OCI-LY3 (cell line): ENCODE results near the gene ZNF423.

Source experiments
- H2AFZ ChIP-seq: fragments of 200-600, 300-600 bp; shearing (Covaris generic); 2 replicates; pipeline ENCODE4 v1.6.0; 2014; ENCODE audit warnings: antibody characterized with exemption, low read depth, low read length
- H3K27ac ChIP-seq: fragments of 200-600, 300-600 bp; sonication (generic); 2 replicates; pipeline ENCODE4 v1.5.1; 2014; ENCODE audit warnings: mild to moderate bottlenecking, low read length, moderate library complexity, mixed read lengths
- H3K27me3 ChIP-seq: fragments of 200-600, 300-600 bp; sonication (generic); 2 replicates; pipeline ENCODE4 v1.6.1; 2014; ENCODE audit warnings: low read depth, low read length, mixed read lengths
- H3K36me3 ChIP-seq: fragments of 200-600, 300-600 bp; sonication (generic); replicated peaks from 2 replicates; pipeline ENCODE3; 2014; ENCODE audit warnings: low read depth, low read length, mixed read lengths
- H3K4me1 ChIP-seq: fragments of 300-600, 200-600 bp; sonication (generic); 2 replicates; pipeline ENCODE4 v1.6.1; 2014; ENCODE audit warnings: low read length, mixed read lengths
- H3K4me2 ChIP-seq: fragments of 200-600, 300-600 bp; sonication (generic); 2 replicates; pipeline ENCODE4 v1.6.1; 2014; ENCODE audit warnings: low read length, mixed read lengths
- H3K4me3 ChIP-seq: fragments of 300-600, 200-600 bp; sonication (generic); 2 replicates; pipeline ENCODE4 v1.5.1; 2014; ENCODE audit warnings: antibody characterized with exemption, mild to moderate bottlenecking, low read length, moderate library complexity
- H3K79me2 ChIP-seq: fragments of 300-600, 200-600 bp; shearing (Covaris generic); 2 replicates; pipeline ENCODE4 v1.6.1; 2014; ENCODE audit warnings: mild to moderate bottlenecking, low read length, mixed read lengths
- H3K9ac ChIP-seq: fragments of 300-600, 200-600 bp; shearing (Covaris generic); 2 replicates; pipeline ENCODE4 v1.6.0; 2014; ENCODE audit warnings: mild to moderate bottlenecking, low read length, moderate library complexity
- H3K9me3 ChIP-seq: fragments of 200-600, 300-600 bp; shearing (Covaris generic); 2 replicates; pipeline ENCODE4 v1.6.1; 2014; ENCODE audit warnings: low read length, mixed read lengths; ENCODE audit not compliant: insufficient read depth
- H4K20me1 ChIP-seq: fragments of 200-600, 300-600 bp; sonication (generic); 2 replicates; pipeline ENCODE4 v1.6.1; 2016; ENCODE audit warnings: low read length, mixed read lengths; ENCODE audit not compliant: insufficient read depth
- EZH2phosphoT487 ChIP-seq: fragments of 200-600 bp; shearing (Covaris generic); IDR thresholded peaks from 2 replicates; pipeline ENCODE4 v1.6.1; 2018; ENCODE audit warnings: antibody characterized with exemption, mixed run types, low read depth
- TF ChIP-seq, protein P1 (sequence below): fragments of 200-600, 300-600 bp; sonication (generic); IDR thresholded peaks from 2 replicates; pipeline ENCODE4 v1.5.1; 2014; ENCODE audit warnings: antibody characterized with exemption, low read length, low read depth

Gene ZNF423

DNA sequence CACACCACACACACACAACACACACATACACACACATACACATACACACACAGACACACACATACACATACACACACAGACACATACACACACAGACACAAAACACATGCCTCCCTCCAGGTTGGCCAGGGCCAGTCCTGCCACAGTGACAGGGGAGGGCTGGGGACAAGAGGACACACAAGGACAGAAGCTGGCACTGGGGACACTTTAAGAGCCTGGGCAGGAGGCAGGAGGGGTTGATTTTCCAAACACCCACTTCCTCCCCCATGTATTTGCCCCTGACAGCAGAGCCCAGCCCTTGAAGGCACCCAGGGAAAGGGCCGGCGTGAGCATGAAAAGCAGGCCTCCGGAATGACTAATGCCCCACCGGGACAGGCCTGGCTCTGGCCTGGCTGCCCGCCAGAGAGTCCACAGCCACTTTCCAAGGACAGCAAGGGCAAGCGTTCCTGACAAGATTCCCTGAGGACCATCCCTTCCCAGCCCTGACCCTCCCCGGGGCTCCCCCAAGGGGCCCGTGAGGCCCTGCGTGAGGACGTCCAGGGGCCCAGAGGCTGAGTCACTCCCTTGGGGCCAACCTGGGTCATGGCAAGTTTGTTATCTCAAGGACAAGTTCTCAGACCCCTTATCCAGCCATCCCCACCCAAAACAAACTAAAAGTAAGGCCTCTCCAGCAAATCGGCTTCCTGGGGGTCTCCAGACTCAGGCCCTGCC, 235.6 kb downstream of the ZNF423 start:
- no peaks in the 10 kb centered on the region for H3K79me2 ChIP-seq
- TF ChIP-seq, protein P1, sequence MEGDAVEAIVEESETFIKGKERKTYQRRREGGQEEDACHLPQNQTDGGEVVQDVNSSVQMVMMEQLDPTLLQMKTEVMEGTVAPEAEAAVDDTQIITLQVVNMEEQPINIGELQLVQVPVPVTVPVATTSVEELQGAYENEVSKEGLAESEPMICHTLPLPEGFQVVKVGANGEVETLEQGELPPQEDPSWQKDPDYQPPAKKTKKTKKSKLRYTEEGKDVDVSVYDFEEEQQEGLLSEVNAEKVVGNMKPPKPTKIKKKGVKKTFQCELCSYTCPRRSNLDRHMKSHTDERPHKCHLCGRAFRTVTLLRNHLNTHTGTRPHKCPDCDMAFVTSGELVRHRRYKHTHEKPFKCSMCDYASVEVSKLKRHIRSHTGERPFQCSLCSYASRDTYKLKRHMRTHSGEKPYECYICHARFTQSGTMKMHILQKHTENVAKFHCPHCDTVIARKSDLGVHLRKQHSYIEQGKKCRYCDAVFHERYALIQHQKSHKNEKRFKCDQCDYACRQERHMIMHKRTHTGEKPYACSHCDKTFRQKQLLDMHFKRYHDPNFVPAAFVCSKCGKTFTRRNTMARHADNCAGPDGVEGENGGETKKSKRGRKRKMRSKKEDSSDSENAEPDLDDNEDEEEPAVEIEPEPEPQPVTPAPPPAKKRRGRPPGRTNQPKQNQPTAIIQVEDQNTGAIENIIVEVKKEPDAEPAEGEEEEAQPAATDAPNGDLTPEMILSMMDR: no peak
- TF ChIP-seq EZH2phosphoT487: no peak
- H3K4me3 ChIP-seq: no peak overlapping the region
- H3K4me1 ChIP-seq: no peaks in the 10 kb centered on the region
- no peaks in the 10 kb centered on the region for H3K27me3 ChIP-seq
- no peak overlapping the region for H3K4me2 ChIP-seq
- no peaks in the 10 kb centered on the region for H3K36me3 ChIP-seq
- H3K9ac ChIP-seq: no peak overlapping the region
- no peaks in the 10 kb centered on the region for H3K9me3 ChIP-seq
- no peak overlapping the region for H3K27ac ChIP-seq
- H4K20me1 ChIP-seq: no peaks in the 10 kb centered on the region
- H2AFZ ChIP-seq: no peak overlapping the region

DNA sequence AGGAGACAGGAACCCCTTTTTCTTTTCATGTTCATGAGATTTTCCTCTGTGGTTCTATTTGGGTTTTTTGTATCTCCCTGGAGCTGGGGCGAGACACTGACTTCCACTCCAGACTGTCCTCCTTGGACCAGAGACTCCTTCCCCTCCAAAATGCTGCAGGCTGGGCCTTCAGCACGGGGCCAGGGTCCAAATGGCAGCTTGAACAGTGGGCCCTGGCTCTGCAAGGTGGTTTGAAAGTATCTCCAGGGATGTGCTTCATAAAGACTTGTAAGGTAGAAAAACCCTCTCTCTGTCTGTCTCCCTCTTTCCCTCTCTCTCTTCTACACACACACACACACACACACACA, 236.1 kb downstream of the ZNF423 start:
- H4K20me1 ChIP-seq: no peaks in the 10 kb centered on the region
- H3K4me3 ChIP-seq: no peak overlapping the region
- H3K36me3 ChIP-seq: no peaks in the 10 kb centered on the region

DNA sequence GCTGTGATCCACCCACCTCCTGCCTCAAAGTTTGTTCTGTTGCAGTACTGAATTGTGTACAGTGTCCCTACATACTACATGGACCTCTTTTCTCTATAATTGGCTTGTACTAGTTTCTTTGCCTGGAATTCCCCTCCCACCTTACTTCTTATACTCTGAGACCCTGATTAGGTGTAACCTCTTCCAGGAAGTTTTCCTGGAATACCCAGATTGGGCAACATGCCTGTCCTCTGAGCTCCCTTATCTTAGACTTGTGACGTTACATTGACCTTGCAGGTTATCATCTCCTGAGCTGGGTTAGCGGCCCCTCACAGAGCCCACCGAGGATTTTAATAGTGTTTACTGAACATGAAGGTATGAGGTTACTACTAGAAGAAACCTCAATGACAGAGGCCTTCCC, 237.0 kb downstream of the ZNF423 start:
- TF ChIP-seq, protein P1: no peak
- TF ChIP-seq EZH2phosphoT487: no peak
- Histone ChIP-seq H3K4me3 (no peak overlapping the region), H3K4me1 (no peaks in the 10 kb centered on the region), H3K4me2 (no peak overlapping the region), H4K20me1 (no peaks in the 10 kb centered on the region), H2AFZ (no peak overlapping the region), H3K27ac (no peak overlapping the region), H3K9ac (no peak overlapping the region), H3K27me3 (no peaks in the 10 kb centered on the region), H3K9me3 (no peaks in the 10 kb centered on the region), H3K36me3 (no peaks in the 10 kb centered on the region), H3K79me2 (no peaks in the 10 kb centered on the region)

More for the DNA sequence above, 236.1 kb downstream of the ZNF423 start:
- Histone ChIP-seq H3K79me2 (no peaks in the 10 kb centered on the region), H3K9me3 (no peaks in the 10 kb centered on the region), H3K27ac (no peak overlapping the region), H3K9ac (no peak overlapping the region), H3K4me1 (no peaks in the 10 kb centered on the region), H3K4me2 (no peak overlapping the region), H2AFZ (no peak overlapping the region), H3K27me3 (no peaks in the 10 kb centered on the region)
- no peak for TF ChIP-seq EZH2phosphoT487
- TF ChIP-seq, protein P1: no peak

- H3K27me3 ChIP-seq: 0 out of 2 replicates have a peak, but pooled peaks cover 5% of the 10 kb centered on the region
- H3K36me3 ChIP-seq: no peaks in the 10 kb centered on the region
- H3K4me1 ChIP-seq: no peaks in the 10 kb centered on the region
- H3K9ac ChIP-seq: no peak overlapping the region
- H3K4me3 ChIP-seq: no peak overlapping the region
- H3K79me2 ChIP-seq: no peaks in the 10 kb centered on the region
- H2AFZ ChIP-seq: no peak overlapping the region
- TF ChIP-seq, protein P1: no peak
- no peak for TF ChIP-seq EZH2phosphoT487
- H3K4me2 ChIP-seq: no peak overlapping the region
- H4K20me1 ChIP-seq: no peaks in the 10 kb centered on the region
- H3K27ac ChIP-seq: no peak overlapping the region
- no peaks in the 10 kb centered on the region for H3K9me3 ChIP-seq
These were observed 238.1 kb downstream of the ZNF423 start for GRCh38 chr16:49617710-49618330.
